HL-60 (cell line): ENCODE results near the gene MPST.

ENCODE experiments used
- DNase-seq, 2 experiments: peaks; one replicate each; pipeline ENCODE4 v3.0.0-alpha.2; 2010 to 2020; ENCODE audit warnings: low read depth in 1 of 2, low spot score in 1 of 2
- H3K27ac ChIP-seq: fragments of 250-450 bp; sonication (Bioruptor Pico); replicated peaks from 2 replicates; pipeline ENCODE4 v1.5.1; 2020; ENCODE audit warnings: mild to moderate bottlenecking, moderate library complexity
- H3K27me3 ChIP-seq: fragments of 250-450 bp; sonication (Bioruptor Pico); 2 replicates; pipeline ENCODE4 v1.5.1; 2021; ENCODE audit warnings: mild to moderate bottlenecking, moderate library complexity; ENCODE audit not compliant: insufficient read depth, poor library complexity, severe bottlenecking
- H3K4me3 ChIP-seq: replicated peaks from 2 replicates; pipeline ENCODE4 v1.5.1; 2011; ENCODE audit warnings: mild to moderate bottlenecking, control low read depth, low read length; ENCODE audit not compliant: insufficient read depth
- GABPA ChIP-seq: IDR thresholded peaks from 2 replicates; pipeline ENCODE4 v1.6.1; 2012; ENCODE audit warnings: low read depth
- POLR2AphosphoS5 ChIP-seq: IDR thresholded peaks from 2 replicates; pipeline ENCODE4 v1.6.1; 2012; ENCODE audit warnings: low read depth
- SPI1 ChIP-seq: IDR thresholded peaks from 2 replicates; pipeline ENCODE4 v1.6.1; 2012; ENCODE audit warnings: low read depth, mild to moderate bottlenecking, borderline replicate concordance
- TF ChIP-seq, protein P1 (sequence below): IDR thresholded peaks from one replicate; pipeline ENCODE4 v1.5.1; 2011; ENCODE audit warnings: low read length, control low read depth, inconsistent platforms; ENCODE audit not compliant: insufficient read depth
- TF ChIP-seq, protein P2 (sequence below): IDR thresholded peaks from 2 replicates; pipeline ENCODE4 v1.6.1; 2012; ENCODE audit warnings: low read depth; ENCODE audit not compliant: insufficient replicate concordance

Gene MPST

DNA sequence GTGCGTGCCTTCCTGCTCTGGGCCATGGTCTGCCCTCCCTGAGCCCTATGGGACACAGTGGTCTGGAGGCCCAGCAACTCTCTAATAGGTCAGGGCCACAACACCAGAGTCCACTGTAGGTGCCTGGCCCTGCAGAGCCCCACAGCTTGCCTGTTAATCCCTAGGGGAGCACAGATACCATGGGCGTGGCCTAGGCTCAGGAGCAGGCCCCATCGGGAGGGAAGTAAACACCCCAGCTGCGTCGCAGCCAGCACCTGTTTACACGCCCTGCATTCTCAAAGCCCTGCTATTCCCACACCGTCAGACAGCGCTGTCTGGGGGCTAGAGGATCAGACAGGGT is 34.5 kb downstream of the MPST start:
- H3K27me3 ChIP-seq = peaks cover 3% of the 10 kb centered on the region
- no peak overlapping the region for H3K4me3 ChIP-seq
- H3K27ac ChIP-seq = no peak overlapping the region
- DNase-seq = no peak
- TF ChIP-seq, protein P1, sequence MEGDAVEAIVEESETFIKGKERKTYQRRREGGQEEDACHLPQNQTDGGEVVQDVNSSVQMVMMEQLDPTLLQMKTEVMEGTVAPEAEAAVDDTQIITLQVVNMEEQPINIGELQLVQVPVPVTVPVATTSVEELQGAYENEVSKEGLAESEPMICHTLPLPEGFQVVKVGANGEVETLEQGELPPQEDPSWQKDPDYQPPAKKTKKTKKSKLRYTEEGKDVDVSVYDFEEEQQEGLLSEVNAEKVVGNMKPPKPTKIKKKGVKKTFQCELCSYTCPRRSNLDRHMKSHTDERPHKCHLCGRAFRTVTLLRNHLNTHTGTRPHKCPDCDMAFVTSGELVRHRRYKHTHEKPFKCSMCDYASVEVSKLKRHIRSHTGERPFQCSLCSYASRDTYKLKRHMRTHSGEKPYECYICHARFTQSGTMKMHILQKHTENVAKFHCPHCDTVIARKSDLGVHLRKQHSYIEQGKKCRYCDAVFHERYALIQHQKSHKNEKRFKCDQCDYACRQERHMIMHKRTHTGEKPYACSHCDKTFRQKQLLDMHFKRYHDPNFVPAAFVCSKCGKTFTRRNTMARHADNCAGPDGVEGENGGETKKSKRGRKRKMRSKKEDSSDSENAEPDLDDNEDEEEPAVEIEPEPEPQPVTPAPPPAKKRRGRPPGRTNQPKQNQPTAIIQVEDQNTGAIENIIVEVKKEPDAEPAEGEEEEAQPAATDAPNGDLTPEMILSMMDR = no peak
- TF ChIP-seq, protein P2, sequence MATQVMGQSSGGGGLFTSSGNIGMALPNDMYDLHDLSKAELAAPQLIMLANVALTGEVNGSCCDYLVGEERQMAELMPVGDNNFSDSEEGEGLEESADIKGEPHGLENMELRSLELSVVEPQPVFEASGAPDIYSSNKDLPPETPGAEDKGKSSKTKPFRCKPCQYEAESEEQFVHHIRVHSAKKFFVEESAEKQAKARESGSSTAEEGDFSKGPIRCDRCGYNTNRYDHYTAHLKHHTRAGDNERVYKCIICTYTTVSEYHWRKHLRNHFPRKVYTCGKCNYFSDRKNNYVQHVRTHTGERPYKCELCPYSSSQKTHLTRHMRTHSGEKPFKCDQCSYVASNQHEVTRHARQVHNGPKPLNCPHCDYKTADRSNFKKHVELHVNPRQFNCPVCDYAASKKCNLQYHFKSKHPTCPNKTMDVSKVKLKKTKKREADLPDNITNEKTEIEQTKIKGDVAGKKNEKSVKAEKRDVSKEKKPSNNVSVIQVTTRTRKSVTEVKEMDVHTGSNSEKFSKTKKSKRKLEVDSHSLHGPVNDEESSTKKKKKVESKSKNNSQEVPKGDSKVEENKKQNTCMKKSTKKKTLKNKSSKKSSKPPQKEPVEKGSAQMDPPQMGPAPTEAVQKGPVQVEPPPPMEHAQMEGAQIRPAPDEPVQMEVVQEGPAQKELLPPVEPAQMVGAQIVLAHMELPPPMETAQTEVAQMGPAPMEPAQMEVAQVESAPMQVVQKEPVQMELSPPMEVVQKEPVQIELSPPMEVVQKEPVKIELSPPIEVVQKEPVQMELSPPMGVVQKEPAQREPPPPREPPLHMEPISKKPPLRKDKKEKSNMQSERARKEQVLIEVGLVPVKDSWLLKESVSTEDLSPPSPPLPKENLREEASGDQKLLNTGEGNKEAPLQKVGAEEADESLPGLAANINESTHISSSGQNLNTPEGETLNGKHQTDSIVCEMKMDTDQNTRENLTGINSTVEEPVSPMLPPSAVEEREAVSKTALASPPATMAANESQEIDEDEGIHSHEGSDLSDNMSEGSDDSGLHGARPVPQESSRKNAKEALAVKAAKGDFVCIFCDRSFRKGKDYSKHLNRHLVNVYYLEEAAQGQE = no peak
- TF ChIP-seq POLR2AphosphoS5 (no peak), SPI1 (no peak), GABPA (no peak)

DNA sequence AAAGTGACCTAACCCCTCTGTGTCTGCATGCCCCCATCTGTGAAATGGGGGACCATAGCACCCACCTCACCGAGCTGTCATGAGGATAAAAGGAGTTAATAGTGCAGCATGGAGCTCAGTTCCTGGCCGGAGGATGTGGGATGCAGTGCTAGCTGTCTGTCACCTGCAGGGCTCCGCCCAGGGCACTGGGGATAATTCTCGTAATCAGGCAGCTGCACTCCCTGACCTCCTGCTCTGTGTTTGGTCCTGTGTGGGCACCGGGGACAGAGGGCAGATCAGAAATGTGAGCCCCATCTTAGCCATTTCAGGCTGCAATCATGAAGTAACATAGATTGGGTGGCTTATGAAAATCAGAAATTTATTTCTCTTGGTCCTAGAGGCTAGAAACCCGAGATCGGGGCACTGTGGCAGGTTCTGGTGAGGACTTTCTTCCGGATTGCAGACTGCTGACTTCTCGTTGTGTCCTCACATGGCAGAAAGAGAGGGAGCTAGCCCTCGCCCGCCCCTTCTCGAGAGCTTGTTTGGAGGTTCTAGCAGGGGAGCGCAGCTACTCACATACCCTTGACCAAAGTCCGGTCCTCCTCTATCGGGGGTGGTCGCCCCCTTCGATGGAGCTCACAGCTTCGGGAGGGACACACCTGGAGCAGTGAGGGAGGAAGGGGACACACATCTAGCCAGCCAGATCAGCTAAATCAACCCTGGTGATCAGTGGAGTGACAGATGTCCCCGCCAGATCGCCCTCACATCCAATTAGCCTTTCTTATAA is 35.2 kb downstream of the MPST start:
- DNase-seq = no peak
- Histone ChIP-seq H3K27me3 (peaks cover 3% of the 10 kb centered on the region), H3K4me3 (no peak overlapping the region), H3K27ac (no peak overlapping the region)
- TF ChIP-seq, protein P1 = no peak
- no peak for TF ChIP-seq SPI1
- no peak for TF ChIP-seq POLR2AphosphoS5
- no peak for TF ChIP-seq GABPA

DNA sequence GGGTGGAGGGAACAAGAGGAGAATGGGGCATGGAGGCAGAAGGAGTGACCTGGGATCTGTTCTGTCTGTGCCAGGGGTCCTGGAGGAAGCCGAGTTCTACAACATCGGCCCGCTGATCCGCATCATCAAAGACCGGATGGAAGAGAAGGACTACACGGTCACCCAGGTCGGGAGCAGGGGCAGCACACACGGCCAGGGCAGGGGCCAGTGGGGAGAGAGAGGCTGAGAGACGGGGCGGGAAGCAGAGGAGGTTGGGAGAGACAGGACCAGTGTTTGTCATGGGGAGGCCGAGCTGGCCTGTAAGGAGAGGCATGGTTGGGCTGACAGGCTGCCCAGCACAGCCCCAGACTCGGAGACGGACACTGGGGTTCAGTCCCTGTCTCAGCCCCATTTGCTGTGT is 36.7 kb downstream of the MPST start:
- H3K27me3 ChIP-seq = peaks cover 16% of the 10 kb centered on the region
- H3K27ac ChIP-seq = no peak overlapping the region
- TF ChIP-seq, protein P1 = no peak
- TF ChIP-seq, protein P2 = no peak
- TF ChIP-seq SPI1 (no peak), GABPA (no peak), POLR2AphosphoS5 (no peak)
- DNase-seq = no peak
- no peak overlapping the region for H3K4me3 ChIP-seq

DNA sequence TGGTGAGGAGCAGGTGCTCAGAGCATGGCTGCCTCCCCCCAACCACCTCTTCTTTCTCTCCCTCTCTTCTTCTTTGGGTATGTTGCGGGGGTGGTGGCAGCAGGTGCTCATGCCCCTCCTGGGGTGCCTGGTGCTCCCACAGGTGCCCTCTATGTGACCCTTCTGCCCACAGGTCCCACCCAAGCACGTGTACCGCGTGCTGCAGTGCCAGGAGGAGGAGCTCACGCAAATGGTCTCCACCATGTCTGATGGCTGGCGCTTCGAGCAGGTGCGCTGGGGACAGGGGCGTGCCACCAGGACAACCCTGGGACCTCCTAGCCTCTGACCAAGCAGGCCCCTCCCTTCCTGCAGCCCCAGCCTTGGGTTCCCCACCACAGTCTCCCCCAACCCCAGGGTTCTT is 37.7 kb downstream of the MPST start:
- TF ChIP-seq, protein P1 = no peak
- TF ChIP-seq, protein P2 = no peak
- no peak for TF ChIP-seq SPI1
- no peak for TF ChIP-seq POLR2AphosphoS5
- TF ChIP-seq GABPA = no peak
- H3K27ac ChIP-seq = no peak overlapping the region
- H3K27me3 ChIP-seq = peaks cover 17% of the 10 kb centered on the region
- no peak for DNase-seq
- H3K4me3 ChIP-seq = no peak overlapping the region
